ENCODE measurements around the gene SUCO.

DNA sequence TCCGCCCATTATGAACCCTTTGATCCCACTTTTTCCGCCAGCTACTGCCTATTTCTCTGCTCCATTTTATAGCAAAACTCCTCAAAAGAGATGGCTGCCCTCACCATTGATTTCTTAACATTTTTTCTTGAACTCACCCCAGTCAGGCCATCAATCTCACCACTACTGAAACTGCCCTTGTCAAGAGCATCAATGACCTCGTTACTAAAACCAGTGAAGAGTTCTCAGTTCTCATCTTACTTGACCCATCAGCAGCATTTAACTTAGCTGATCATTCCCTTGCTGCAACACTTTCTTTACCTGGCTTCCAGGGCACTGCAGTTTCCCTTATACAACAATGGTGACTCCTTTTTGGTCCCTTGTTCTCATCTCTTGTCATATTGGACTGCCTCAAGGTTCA, 90.8 kb downstream of the SUCO start:
- TF ChIP-seq, protein P1, sequence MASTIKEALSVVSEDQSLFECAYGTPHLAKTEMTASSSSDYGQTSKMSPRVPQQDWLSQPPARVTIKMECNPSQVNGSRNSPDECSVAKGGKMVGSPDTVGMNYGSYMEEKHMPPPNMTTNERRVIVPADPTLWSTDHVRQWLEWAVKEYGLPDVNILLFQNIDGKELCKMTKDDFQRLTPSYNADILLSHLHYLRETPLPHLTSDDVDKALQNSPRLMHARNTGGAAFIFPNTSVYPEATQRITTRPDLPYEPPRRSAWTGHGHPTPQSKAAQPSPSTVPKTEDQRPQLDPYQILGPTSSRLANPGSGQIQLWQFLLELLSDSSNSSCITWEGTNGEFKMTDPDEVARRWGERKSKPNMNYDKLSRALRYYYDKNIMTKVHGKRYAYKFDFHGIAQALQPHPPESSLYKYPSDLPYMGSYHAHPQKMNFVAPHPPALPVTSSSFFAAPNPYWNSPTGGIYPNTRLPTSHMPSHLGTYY (CRISPR knock-in tag; IDR thresholded peaks at IDR 0.05): no peak
- no peak for TF ChIP-seq ZNF416 (CRISPR knock-in tag; IDR thresholded peaks at IDR 0.05)
- TF ChIP-seq, protein P2, sequence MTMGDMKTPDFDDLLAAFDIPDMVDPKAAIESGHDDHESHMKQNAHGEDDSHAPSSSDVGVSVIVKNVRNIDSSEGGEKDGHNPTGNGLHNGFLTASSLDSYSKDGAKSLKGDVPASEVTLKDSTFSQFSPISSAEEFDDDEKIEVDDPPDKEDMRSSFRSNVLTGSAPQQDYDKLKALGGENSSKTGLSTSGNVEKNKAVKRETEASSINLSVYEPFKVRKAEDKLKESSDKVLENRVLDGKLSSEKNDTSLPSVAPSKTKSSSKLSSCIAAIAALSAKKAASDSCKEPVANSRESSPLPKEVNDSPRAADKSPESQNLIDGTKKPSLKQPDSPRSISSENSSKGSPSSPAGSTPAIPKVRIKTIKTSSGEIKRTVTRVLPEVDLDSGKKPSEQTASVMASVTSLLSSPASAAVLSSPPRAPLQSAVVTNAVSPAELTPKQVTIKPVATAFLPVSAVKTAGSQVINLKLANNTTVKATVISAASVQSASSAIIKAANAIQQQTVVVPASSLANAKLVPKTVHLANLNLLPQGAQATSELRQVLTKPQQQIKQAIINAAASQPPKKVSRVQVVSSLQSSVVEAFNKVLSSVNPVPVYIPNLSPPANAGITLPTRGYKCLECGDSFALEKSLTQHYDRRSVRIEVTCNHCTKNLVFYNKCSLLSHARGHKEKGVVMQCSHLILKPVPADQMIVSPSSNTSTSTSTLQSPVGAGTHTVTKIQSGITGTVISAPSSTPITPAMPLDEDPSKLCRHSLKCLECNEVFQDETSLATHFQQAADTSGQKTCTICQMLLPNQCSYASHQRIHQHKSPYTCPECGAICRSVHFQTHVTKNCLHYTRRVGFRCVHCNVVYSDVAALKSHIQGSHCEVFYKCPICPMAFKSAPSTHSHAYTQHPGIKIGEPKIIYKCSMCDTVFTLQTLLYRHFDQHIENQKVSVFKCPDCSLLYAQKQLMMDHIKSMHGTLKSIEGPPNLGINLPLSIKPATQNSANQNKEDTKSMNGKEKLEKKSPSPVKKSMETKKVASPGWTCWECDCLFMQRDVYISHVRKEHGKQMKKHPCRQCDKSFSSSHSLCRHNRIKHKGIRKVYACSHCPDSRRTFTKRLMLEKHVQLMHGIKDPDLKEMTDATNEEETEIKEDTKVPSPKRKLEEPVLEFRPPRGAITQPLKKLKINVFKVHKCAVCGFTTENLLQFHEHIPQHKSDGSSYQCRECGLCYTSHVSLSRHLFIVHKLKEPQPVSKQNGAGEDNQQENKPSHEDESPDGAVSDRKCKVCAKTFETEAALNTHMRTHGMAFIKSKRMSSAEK (CRISPR knock-in tag; IDR thresholded peaks at IDR 0.05; ENCODE audit: borderline replicate concordance): no peak
- TF ChIP-seq GTF2I (CRISPR knock-in tag; conservative IDR thresholded peaks at IDR 0.05): no peak
- TF ChIP-seq, protein P3, sequence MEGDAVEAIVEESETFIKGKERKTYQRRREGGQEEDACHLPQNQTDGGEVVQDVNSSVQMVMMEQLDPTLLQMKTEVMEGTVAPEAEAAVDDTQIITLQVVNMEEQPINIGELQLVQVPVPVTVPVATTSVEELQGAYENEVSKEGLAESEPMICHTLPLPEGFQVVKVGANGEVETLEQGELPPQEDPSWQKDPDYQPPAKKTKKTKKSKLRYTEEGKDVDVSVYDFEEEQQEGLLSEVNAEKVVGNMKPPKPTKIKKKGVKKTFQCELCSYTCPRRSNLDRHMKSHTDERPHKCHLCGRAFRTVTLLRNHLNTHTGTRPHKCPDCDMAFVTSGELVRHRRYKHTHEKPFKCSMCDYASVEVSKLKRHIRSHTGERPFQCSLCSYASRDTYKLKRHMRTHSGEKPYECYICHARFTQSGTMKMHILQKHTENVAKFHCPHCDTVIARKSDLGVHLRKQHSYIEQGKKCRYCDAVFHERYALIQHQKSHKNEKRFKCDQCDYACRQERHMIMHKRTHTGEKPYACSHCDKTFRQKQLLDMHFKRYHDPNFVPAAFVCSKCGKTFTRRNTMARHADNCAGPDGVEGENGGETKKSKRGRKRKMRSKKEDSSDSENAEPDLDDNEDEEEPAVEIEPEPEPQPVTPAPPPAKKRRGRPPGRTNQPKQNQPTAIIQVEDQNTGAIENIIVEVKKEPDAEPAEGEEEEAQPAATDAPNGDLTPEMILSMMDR (IDR thresholded peaks at IDR 0.05): no peak
- no peak for TF ChIP-seq JUN (CRISPR knock-in tag; IDR thresholded peaks at IDR 0.05)
- TF ChIP-seq, protein P4, sequence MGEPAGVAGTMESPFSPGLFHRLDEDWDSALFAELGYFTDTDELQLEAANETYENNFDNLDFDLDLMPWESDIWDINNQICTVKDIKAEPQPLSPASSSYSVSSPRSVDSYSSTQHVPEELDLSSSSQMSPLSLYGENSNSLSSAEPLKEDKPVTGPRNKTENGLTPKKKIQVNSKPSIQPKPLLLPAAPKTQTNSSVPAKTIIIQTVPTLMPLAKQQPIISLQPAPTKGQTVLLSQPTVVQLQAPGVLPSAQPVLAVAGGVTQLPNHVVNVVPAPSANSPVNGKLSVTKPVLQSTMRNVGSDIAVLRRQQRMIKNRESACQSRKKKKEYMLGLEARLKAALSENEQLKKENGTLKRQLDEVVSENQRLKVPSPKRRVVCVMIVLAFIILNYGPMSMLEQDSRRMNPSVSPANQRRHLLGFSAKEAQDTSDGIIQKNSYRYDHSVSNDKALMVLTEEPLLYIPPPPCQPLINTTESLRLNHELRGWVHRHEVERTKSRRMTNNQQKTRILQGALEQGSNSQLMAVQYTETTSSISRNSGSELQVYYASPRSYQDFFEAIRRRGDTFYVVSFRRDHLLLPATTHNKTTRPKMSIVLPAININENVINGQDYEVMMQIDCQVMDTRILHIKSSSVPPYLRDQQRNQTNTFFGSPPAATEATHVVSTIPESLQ (CRISPR knock-in tag; IDR thresholded peaks at IDR 0.05): no peak
- TF ChIP-seq, protein P5, sequence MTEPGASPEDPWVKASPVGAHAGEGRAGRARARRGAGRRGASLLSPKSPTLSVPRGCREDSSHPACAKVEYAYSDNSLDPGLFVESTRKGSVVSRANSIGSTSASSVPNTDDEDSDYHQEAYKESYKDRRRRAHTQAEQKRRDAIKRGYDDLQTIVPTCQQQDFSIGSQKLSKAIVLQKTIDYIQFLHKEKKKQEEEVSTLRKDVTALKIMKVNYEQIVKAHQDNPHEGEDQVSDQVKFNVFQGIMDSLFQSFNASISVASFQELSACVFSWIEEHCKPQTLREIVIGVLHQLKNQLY (CRISPR knock-in tag; IDR thresholded peaks at IDR 0.05): no peak
- TF ChIP-seq, protein P6, sequence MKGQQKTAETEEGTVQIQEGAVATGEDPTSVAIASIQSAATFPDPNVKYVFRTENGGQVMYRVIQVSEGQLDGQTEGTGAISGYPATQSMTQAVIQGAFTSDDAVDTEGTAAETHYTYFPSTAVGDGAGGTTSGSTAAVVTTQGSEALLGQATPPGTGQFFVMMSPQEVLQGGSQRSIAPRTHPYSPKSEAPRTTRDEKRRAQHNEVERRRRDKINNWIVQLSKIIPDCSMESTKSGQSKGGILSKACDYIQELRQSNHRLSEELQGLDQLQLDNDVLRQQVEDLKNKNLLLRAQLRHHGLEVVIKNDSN (CRISPR knock-in tag; IDR thresholded peaks at IDR 0.05): no peak
- no peak for TF ChIP-seq ESRRA (CRISPR knock-in tag; IDR thresholded peaks at IDR 0.05; ENCODE audit: borderline replicate concordance)
- no peak for TF ChIP-seq MYBL2 (CRISPR knock-in tag; IDR thresholded peaks at IDR 0.05)
- TF ChIP-seq, protein P7, sequence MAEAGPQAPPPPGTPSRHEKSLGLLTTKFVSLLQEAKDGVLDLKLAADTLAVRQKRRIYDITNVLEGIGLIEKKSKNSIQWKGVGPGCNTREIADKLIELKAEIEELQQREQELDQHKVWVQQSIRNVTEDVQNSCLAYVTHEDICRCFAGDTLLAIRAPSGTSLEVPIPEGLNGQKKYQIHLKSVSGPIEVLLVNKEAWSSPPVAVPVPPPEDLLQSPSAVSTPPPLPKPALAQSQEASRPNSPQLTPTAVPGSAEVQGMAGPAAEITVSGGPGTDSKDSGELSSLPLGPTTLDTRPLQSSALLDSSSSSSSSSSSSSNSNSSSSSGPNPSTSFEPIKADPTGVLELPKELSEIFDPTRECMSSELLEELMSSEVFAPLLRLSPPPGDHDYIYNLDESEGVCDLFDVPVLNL (CRISPR knock-in tag; IDR thresholded peaks at IDR 0.05; ENCODE audit: borderline replicate concordance, low read depth): no peak
- no peak for TF ChIP-seq CREM (CRISPR knock-in tag; IDR thresholded peaks at IDR 0.05)

All from WTC11 (cell line).